Lung (tissue), 12 donors: ENCODE measurements around the gene GPR183. TPM values are rescaled to one million over a fixed set of nuclear protein-coding genes. Genes with fewer than 3 reads are reported as not detected.

Experiments used
- ATAC-seq: fragments of 200-7000 bp; cut with Tn5 transposase; one replicate; pipeline ENCODE4 v1.9.1; 2020; ENCODE audit warnings: moderate number of reproducible peaks; ENCODE audit not compliant: insufficient read depth, low FRiP score
- DNase-seq, 3 donors: peaks; one replicate each; pipeline ENCODE4 v3.0.0-alpha.2; 2013 to 2017
- H3K27ac ChIP-seq, 2 donors: one replicate each; pipeline ENCODE4 v1.5.1; 2013; ENCODE audit warnings: mild to moderate bottlenecking in 2 of 2, moderate library complexity in 2 of 2, control low read depth in 1 of 2, inconsistent platforms in 1 of 2, low read depth in 1 of 2, low read length in 1 of 2
- H3K27me3 ChIP-seq, 3 donors: one replicate each; pipeline ENCODE4 v1.5.1; 2013; ENCODE audit warnings: low read length in 2 of 3; ENCODE audit not compliant: control insufficient read depth in 3 of 3, insufficient read depth in 3 of 3
- H3K36me3 ChIP-seq, 4 donors: one replicate each; pipeline ENCODE4 v1.5.1; 2013; ENCODE audit warnings: low read length in 4 of 4, mild to moderate bottlenecking in 1 of 4, moderate library complexity in 1 of 4; ENCODE audit not compliant: control insufficient read depth in 4 of 4, insufficient read depth in 4 of 4
- H3K4me1 ChIP-seq, 5 donors: one replicate each; pipeline ENCODE4 v1.5.1; 2013; ENCODE audit warnings: low read length in 5 of 5, mild to moderate bottlenecking in 2 of 5, moderate library complexity in 1 of 5; ENCODE audit not compliant: control insufficient read depth in 5 of 5, insufficient read depth in 5 of 5
- H3K4me3 ChIP-seq: one replicate; pipeline ENCODE4 v1.5.1; 2013; ENCODE audit warnings: mild to moderate bottlenecking, control low read depth, moderate library complexity
- H3K9ac ChIP-seq, 2 donors: one replicate each; pipeline ENCODE4 v1.5.1; 2013; ENCODE audit warnings: low read length in 2 of 2, control low read depth in 1 of 2; ENCODE audit not compliant: insufficient read depth in 1 of 2
- H3K9me3 ChIP-seq, 4 donors: one replicate each; pipeline ENCODE4 v1.5.1; 2013; ENCODE audit warnings: low read length in 3 of 4, mild to moderate bottlenecking in 1 of 4, moderate library complexity in 1 of 4; ENCODE audit not compliant: control insufficient read depth in 4 of 4, insufficient read depth in 3 of 4
- WGBS, 2 donors: extraction: QIAGEN DNeasy Blood & Tissue Kit; methylation state at CpG; one replicate each; pipeline ENCODE4 v1.1.7; 2013; 5-methylcytosine and 5-hydroxymethylcytosine counted together
- polyA plus RNA-seq, 2 donors: library from polyadenylated mRNA; stranded (reverse); fragments of 200-250 nt; gene quantifications; one replicate each; pipeline ENCODE4 v1.2.1, GENCODE V29; 2013
- total RNA-seq, 2 donors: library from RNA; depleted of rRNA in 1 of 2; stranded (reverse); fragments of >200 nt in 1 of 2; gene quantifications; one replicate each; pipeline ENCODE4 v1.2.1, GENCODE V29; 2014 to 2021
- TF ChIP-seq, protein P1 (sequence below): IDR thresholded peaks from 2 replicates; pipeline ENCODE4 v1.5.1; 2012; ENCODE audit warnings: mild to moderate bottlenecking; ENCODE audit errors: control extremely low read depth, extremely low read depth
- donor health status: control.
- donor health status: control.
- donor health status: Bipolar disorder and iron deficiency.
- donor health status: healthy.
- donor health status: DM: yes; HTN: yes; CAD: no.

The GPR183 gene
- total and polyA plus RNA-seq, 4 donors = 6.3 to 38.3 (median 16.0) TPM

DNA sequence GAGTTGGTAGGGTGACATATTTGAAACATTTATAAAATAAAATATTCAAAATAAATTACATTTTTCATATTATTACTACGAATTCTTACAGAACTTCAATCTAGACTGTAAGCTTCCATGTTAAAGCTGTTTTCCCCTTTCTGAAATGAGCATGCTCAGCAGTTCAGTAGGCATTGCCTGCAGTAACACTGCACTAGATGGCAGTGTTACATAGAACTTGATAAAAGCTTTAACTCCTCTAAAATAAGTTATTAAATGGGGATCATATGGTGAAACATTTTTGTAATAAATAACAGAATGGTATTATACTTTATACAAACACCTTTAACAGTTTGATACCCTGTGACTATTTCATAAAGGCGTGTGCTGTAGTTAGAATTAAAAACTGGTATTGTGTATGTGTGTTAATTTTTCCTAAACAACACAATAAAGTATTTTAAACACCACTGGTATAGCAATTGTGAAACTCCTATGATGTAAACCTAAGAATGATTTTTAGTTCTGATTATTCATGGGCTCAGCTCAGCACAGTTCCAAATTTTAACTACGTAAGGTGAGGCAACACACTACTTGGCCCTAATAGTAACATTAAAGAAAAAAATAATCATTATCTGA lies 37.5 kb downstream of the GPR183 start:
- WGBS, 2 donors = 61% methylated on average over 3 of the region's 3 CpGs
- peak; percentile 32 to 84 (median 78) for DNase-seq
- Histone ChIP-seq H3K9me3 (peaks cover 0 to 7% (median under 1%) of the 10 kb centered on the region in 4 donors), H3K9ac (no peak overlapping the region), H3K27me3 (no peaks in the 10 kb centered on the region), H3K4me1 (peaks cover 0 to 2% (median 0%) of the 10 kb centered on the region in 5 donors), H3K27ac (no peak overlapping the region), H3K4me3 (no peak overlapping the region), H3K36me3 (peaks cover 0 to 5% (median 2%) of the 10 kb centered on the region in 4 donors)
- ATAC-seq = peak; percentile 62
- TF ChIP-seq, protein P1, sequence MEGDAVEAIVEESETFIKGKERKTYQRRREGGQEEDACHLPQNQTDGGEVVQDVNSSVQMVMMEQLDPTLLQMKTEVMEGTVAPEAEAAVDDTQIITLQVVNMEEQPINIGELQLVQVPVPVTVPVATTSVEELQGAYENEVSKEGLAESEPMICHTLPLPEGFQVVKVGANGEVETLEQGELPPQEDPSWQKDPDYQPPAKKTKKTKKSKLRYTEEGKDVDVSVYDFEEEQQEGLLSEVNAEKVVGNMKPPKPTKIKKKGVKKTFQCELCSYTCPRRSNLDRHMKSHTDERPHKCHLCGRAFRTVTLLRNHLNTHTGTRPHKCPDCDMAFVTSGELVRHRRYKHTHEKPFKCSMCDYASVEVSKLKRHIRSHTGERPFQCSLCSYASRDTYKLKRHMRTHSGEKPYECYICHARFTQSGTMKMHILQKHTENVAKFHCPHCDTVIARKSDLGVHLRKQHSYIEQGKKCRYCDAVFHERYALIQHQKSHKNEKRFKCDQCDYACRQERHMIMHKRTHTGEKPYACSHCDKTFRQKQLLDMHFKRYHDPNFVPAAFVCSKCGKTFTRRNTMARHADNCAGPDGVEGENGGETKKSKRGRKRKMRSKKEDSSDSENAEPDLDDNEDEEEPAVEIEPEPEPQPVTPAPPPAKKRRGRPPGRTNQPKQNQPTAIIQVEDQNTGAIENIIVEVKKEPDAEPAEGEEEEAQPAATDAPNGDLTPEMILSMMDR = peak; percentile 69

DNA sequence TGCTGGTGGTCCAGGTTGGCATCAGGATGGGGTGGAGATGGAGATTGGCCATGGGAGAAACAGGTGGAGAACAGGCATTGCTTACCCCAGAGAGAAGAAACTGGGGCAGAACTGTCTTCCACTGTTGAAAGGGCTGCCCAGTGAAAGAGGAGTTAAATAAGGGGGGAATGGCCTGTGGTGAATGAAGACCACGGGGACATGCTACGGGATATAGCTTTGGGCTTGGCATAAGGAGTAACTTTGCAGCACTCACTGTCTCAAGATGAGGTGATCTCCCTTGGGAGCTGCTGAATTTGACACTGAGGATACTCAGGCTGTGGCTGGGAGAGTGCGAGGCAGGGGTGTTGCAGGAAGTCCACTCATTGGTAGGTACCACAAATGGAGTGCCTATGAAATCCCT lies 38.4 kb downstream of the GPR183 start:
- ATAC-seq = no peak
- no peak for DNase-seq
- no peak overlapping the region for H3K27ac ChIP-seq
- peaks cover 0 to 2% (median 0%) of the 10 kb centered on the region in 5 donors for H3K4me1 ChIP-seq
- no peaks in the 10 kb centered on the region for H3K27me3 ChIP-seq
- peaks cover 0 to 5% (median 2%) of the 10 kb centered on the region in 4 donors for H3K36me3 ChIP-seq
- 91 to 93% methylated on average over 3 of the region's 3 CpGs for WGBS, 2 donors
- H3K9ac ChIP-seq = no peak overlapping the region
- TF ChIP-seq, protein P1 = no peak
- no peak overlapping the region for H3K4me3 ChIP-seq
- peaks cover 0 to 7% (median under 1%) of the 10 kb centered on the region in 4 donors for H3K9me3 ChIP-seq

DNA sequence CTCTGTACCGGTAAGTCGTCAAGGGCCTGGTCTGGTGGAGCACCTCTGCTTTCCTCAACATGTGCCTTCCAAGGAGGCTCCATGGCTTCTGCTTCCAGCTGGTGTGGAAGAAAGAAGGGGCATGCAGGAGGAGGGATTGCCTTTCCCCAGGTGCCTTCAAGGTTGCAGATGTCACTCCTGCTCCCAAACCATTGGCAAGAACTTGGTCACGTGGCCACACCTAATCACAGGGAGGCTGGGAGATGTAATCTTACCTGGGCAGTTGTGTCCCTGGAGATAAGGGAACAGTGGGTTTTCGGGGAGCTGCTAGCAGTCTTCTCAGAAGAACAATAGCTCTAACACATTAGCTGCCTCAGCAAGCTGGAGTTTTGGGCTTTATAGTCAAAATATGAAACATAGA lies 39.3 kb downstream of the GPR183 start:
- TF ChIP-seq, protein P1 = no peak
- H3K9me3 ChIP-seq = peaks cover 0 to 7% (median under 1%) of the 10 kb centered on the region in 4 donors
- H3K9ac ChIP-seq = no peak overlapping the region
- no peaks in the 10 kb centered on the region for H3K27me3 ChIP-seq
- DNase-seq (no peak), ATAC-seq (no peak)
- no peak overlapping the region for H3K27ac ChIP-seq
- peaks cover 0 to 5% (median 2%) of the 10 kb centered on the region in 4 donors for H3K36me3 ChIP-seq
- H3K4me3 ChIP-seq = no peak overlapping the region
- WGBS, 2 donors = 94 to 95% methylated on average over 4 of the region's 4 CpGs
- H3K4me1 ChIP-seq = peaks cover 0 to 5% (median 2%) of the 10 kb centered on the region in 5 donors
